A549 (cell line): ENCODE data around the gene HOXB8.

Source experiments
- CHD4 ChIP-seq: fragments of 200-600 bp; sonication (generic); IDR thresholded peaks from 2 replicates; pipeline ENCODE4 v1.6.1; 2016; ENCODE audit warnings: antibody characterized with exemption, mild to moderate bottlenecking, borderline replicate concordance
- EHF ChIP-seq: fragments of 250-450 bp; sonication (Bioruptor Pico); IDR thresholded peaks from 2 replicates; pipeline ENCODE4 v1.5.0; 2020; ENCODE audit warnings: mild to moderate bottlenecking
- FOSL2 ChIP-seq, 2 experiments: fragments of 450-650 bp in 1 of 2; fragments of >200 bp in 1 of 2; sonication (Bioruptor Twin) in 1 of 2; formaldehyde crosslinking; IDR thresholded peaks; 2 replicates each; pipeline versions ENCODE4 v1.5.0 to v1.6.1; 2016 to 2020; ENCODE audit warnings: mild to moderate bottlenecking in 1 of 2, moderate library complexity in 1 of 2
- MAFK ChIP-seq: fragments of 450-650 bp; IDR thresholded peaks from 2 replicates; pipeline ENCODE4 v1.6.1; 2014; ENCODE audit not compliant: partially characterized antibody
- POLR2A ChIP-seq: IDR thresholded peaks from 2 replicates; pipeline ENCODE4 v1.6.1; 2012; ENCODE audit warnings: mild to moderate bottlenecking, low read length
- RFX5 ChIP-seq: fragments of 450-650 bp; IDR thresholded peaks from 2 replicates; pipeline ENCODE4 v1.7.1; 2014; ENCODE audit warnings: antibody characterized with exemption, mild to moderate bottlenecking, moderate library complexity
- RNF2 ChIP-seq: fragments of 200-600 bp; sonication (generic); IDR thresholded peaks from 2 replicates; pipeline ENCODE4 v1.6.1; 2016; ENCODE audit warnings: low read depth, mild to moderate bottlenecking, antibody characterized with exemption, moderate library complexity, borderline replicate concordance
- TF ChIP-seq, protein P1 (sequence below): fragments of >200 bp; sonication (Bioruptor Twin); formaldehyde crosslinking; IDR thresholded peaks from 3 replicates; pipeline ENCODE4 v1.5.1; 2016
- TF ChIP-seq, protein P2 (sequence below): fragments of 200-600 bp; sonication (generic); IDR thresholded peaks from 2 replicates; pipeline ENCODE4 v1.6.1; 2016; ENCODE audit warnings: antibody characterized with exemption, mild to moderate bottlenecking, moderate library complexity
- TF ChIP-seq, protein P3 (sequence below): fragments of 150-350 bp; IDR thresholded peaks from 2 replicates; pipeline ENCODE4 v1.6.1; 2014; ENCODE audit warnings: low read depth, mild to moderate bottlenecking, low read length
- TF ChIP-seq, protein P4 (sequence below): fragments of 450-650 bp; IDR thresholded peaks from 2 replicates; pipeline ENCODE4 v1.6.1; 2014; ENCODE audit warnings: antibody characterized with exemption

DNA sequence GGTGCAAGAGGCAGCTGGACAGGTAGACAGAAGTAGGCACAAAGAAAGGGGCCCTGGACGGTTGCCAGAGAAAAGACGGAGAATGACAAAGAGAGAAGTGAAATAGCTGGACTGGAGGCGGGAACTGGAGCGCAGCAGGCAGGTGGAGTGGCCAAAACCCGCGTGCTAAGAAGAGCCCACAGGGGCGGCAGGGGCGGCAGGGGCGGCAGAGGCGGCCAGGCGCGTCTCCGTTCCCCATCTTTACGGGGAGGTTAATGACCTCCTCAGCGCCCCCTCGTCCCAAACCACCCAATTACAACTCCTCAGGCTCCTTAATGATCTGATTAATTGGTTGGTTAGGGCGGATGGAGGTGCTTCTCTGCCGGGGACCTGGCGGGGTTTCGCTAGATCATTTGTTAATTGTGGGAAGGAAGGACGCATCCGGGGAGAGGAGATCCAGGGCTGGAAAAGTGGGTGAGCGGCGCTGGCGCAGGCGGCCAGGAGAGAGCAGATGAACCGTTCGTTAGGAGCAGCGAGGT, 26.5 kb upstream of the HOXB8 start:
- TF ChIP-seq CHD4 (no peak), FOSL2 (IDR thresholded peaks at IDR 0.05) (no peak), FOSL2 (CRISPR knock-in tag; IDR thresholded peaks at IDR 0.05) (no peak), POLR2A (no peak), EHF (CRISPR knock-in tag) (no peak), RNF2 (no peak), MAFK (no peak), RFX5 (no peak)
- TF ChIP-seq, protein P1, sequence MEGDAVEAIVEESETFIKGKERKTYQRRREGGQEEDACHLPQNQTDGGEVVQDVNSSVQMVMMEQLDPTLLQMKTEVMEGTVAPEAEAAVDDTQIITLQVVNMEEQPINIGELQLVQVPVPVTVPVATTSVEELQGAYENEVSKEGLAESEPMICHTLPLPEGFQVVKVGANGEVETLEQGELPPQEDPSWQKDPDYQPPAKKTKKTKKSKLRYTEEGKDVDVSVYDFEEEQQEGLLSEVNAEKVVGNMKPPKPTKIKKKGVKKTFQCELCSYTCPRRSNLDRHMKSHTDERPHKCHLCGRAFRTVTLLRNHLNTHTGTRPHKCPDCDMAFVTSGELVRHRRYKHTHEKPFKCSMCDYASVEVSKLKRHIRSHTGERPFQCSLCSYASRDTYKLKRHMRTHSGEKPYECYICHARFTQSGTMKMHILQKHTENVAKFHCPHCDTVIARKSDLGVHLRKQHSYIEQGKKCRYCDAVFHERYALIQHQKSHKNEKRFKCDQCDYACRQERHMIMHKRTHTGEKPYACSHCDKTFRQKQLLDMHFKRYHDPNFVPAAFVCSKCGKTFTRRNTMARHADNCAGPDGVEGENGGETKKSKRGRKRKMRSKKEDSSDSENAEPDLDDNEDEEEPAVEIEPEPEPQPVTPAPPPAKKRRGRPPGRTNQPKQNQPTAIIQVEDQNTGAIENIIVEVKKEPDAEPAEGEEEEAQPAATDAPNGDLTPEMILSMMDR: no peak
- TF ChIP-seq, protein P2, sequence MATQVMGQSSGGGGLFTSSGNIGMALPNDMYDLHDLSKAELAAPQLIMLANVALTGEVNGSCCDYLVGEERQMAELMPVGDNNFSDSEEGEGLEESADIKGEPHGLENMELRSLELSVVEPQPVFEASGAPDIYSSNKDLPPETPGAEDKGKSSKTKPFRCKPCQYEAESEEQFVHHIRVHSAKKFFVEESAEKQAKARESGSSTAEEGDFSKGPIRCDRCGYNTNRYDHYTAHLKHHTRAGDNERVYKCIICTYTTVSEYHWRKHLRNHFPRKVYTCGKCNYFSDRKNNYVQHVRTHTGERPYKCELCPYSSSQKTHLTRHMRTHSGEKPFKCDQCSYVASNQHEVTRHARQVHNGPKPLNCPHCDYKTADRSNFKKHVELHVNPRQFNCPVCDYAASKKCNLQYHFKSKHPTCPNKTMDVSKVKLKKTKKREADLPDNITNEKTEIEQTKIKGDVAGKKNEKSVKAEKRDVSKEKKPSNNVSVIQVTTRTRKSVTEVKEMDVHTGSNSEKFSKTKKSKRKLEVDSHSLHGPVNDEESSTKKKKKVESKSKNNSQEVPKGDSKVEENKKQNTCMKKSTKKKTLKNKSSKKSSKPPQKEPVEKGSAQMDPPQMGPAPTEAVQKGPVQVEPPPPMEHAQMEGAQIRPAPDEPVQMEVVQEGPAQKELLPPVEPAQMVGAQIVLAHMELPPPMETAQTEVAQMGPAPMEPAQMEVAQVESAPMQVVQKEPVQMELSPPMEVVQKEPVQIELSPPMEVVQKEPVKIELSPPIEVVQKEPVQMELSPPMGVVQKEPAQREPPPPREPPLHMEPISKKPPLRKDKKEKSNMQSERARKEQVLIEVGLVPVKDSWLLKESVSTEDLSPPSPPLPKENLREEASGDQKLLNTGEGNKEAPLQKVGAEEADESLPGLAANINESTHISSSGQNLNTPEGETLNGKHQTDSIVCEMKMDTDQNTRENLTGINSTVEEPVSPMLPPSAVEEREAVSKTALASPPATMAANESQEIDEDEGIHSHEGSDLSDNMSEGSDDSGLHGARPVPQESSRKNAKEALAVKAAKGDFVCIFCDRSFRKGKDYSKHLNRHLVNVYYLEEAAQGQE: no peak
- TF ChIP-seq, protein P3, sequence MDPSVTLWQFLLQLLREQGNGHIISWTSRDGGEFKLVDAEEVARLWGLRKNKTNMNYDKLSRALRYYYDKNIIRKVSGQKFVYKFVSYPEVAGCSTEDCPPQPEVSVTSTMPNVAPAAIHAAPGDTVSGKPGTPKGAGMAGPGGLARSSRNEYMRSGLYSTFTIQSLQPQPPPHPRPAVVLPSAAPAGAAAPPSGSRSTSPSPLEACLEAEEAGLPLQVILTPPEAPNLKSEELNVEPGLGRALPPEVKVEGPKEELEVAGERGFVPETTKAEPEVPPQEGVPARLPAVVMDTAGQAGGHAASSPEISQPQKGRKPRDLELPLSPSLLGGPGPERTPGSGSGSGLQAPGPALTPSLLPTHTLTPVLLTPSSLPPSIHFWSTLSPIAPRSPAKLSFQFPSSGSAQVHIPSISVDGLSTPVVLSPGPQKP: no peak
- TF ChIP-seq, protein P4, sequence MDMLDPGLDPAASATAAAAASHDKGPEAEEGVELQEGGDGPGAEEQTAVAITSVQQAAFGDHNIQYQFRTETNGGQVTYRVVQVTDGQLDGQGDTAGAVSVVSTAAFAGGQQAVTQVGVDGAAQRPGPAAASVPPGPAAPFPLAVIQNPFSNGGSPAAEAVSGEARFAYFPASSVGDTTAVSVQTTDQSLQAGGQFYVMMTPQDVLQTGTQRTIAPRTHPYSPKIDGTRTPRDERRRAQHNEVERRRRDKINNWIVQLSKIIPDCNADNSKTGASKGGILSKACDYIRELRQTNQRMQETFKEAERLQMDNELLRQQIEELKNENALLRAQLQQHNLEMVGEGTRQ: no peak
